Mammary epithelial cell (primary cell): ENCODE measurements around the gene PPP1R2C.

Source experiments
- EZH2 ChIP-seq: IDR thresholded peaks from 2 replicates; pipeline ENCODE4 v1.6.1; 2012; ENCODE audit warnings: low read length, inconsistent platforms, borderline replicate concordance
- TF ChIP-seq, protein P1 (sequence below), 2 donors: IDR thresholded peaks in 1 of 2; conservative IDR thresholded peaks in 1 of 2; 2 replicates each; pipeline ENCODE4 v1.5.1; 2011 to 2012; ENCODE audit warnings: inconsistent platforms in 2 of 2, low read length in 2 of 2, mild to moderate bottlenecking in 2 of 2, control low read depth in 1 of 2, low read depth in 1 of 2; ENCODE audit not compliant: insufficient read depth in 1 of 2; ENCODE audit errors: extremely low read depth in 1 of 2

DNA sequence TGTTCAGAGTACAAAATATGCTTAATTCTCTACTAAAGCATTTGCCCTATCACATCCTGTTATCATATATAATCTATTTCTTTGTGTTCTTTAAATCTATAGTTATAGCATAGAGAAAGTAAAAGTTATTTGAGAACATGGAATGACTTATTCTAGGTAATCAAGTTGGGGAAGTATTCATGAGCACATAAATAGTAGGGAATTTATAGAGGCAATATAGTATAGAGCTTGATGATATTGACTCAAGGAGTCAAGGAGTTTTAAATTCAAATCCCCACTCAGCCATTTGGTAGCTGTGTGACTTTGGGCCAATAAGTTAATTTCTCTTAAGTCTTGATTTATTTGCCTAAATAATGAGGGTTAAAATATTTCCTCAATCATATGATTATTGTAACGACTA lies 37.5 kb downstream of the PPP1R2C start:
- TF ChIP-seq, protein P1, sequence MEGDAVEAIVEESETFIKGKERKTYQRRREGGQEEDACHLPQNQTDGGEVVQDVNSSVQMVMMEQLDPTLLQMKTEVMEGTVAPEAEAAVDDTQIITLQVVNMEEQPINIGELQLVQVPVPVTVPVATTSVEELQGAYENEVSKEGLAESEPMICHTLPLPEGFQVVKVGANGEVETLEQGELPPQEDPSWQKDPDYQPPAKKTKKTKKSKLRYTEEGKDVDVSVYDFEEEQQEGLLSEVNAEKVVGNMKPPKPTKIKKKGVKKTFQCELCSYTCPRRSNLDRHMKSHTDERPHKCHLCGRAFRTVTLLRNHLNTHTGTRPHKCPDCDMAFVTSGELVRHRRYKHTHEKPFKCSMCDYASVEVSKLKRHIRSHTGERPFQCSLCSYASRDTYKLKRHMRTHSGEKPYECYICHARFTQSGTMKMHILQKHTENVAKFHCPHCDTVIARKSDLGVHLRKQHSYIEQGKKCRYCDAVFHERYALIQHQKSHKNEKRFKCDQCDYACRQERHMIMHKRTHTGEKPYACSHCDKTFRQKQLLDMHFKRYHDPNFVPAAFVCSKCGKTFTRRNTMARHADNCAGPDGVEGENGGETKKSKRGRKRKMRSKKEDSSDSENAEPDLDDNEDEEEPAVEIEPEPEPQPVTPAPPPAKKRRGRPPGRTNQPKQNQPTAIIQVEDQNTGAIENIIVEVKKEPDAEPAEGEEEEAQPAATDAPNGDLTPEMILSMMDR (conservative IDR thresholded peaks at IDR 0.05 in 1 of 2, IDR thresholded peaks at IDR 0.05 in 1 of 2; ENCODE audit: extremely low read depth in 1 of 2, insufficient read depth in 1 of 2, low read depth in 1 of 2, low read length in 2 of 2) = no peak
- TF ChIP-seq EZH2 = no peak
